ENCODE measurements around the gene GNAS. TPM values are rescaled to one million over a fixed set of nuclear protein-coding genes. Genes with fewer than 3 reads are reported as not detected.

The GNAS gene
- total and polyA plus RNA-seq, 12 donors, result 614 to 6,333 (median 1,418) TPM

- Histone ChIP-seq H3K36me3 (replicated peaks in 1 of 2) (no peaks in the 10 kb centered on the region), H3K4me1 (replicated peaks in 1 of 2) (no peaks in the 10 kb centered on the region), H3K4me3 (no peak overlapping the region), H3K9me3 (replicated peaks in 1 of 3) (no peaks in the 10 kb centered on the region), H3K27me3 (no peaks in the 10 kb centered on the region), H3K27ac (no peak overlapping the region)
- WGBS, 4 donors, result 90 to 96% (median 91%) methylated on average over 18 to 26 of the region's 26 CpGs
- no peak for DNase-seq
- TF ChIP-seq, protein P1, sequence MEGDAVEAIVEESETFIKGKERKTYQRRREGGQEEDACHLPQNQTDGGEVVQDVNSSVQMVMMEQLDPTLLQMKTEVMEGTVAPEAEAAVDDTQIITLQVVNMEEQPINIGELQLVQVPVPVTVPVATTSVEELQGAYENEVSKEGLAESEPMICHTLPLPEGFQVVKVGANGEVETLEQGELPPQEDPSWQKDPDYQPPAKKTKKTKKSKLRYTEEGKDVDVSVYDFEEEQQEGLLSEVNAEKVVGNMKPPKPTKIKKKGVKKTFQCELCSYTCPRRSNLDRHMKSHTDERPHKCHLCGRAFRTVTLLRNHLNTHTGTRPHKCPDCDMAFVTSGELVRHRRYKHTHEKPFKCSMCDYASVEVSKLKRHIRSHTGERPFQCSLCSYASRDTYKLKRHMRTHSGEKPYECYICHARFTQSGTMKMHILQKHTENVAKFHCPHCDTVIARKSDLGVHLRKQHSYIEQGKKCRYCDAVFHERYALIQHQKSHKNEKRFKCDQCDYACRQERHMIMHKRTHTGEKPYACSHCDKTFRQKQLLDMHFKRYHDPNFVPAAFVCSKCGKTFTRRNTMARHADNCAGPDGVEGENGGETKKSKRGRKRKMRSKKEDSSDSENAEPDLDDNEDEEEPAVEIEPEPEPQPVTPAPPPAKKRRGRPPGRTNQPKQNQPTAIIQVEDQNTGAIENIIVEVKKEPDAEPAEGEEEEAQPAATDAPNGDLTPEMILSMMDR (IDR thresholded peaks at IDR 0.05), result no peak
- TF ChIP-seq POLR2A (IDR thresholded peaks at IDR 0.05), result no peak
- intact Hi-C loops (cut with DNase I), result no loop called here
Observed at GRCh38 chr20:58822748-58823730, 29.5 kb upstream of the GNAS start.

GRCh38 chr20:58824843-58825242 lies 27.7 kb upstream of the GNAS start:
- Histone ChIP-seq H3K9me3 (replicated peaks in 1 of 3) (no peaks in the 10 kb centered on the region), H3K27ac (no peak overlapping the region), H3K4me1 (replicated peaks in 1 of 2) (no peaks in the 10 kb centered on the region), H3K4me3 (no peak overlapping the region), H3K27me3 (no peaks in the 10 kb centered on the region), H3K36me3 (replicated peaks in 1 of 2) (no peaks in the 10 kb centered on the region)
- WGBS, 4 donors, result 89 to 93% (median 91%) methylated on average over 8 of the region's 8 CpGs
- DNase-seq, result no peak
- intact Hi-C loops (cut with DNase I), result no loop called here
- TF ChIP-seq, protein P1 (IDR thresholded peaks at IDR 0.05), result no peak

DNA sequence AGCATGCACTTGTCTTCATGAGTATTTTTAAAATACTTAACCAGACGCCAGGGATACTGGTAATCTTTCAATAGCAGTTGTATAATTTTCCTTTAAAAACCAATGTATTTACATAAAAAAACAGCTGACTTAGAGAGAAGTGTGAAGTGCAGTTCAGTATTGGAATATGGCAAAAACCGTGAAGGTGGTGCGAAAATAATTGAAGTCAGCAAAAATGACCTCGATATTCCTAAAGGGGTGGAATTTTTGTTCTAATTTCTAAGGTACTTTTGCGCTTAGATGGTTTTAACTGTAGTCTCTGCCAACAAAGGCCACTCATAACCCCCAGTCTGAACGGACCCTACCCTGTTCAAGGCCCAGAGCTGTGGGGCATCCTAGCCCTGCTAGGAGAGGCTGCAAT lies 27.1 kb upstream of the GNAS start:
- Histone ChIP-seq H3K36me3 (replicated peaks in 1 of 2) (no peaks in the 10 kb centered on the region), H3K27me3 (no peaks in the 10 kb centered on the region), H3K4me1 (replicated peaks in 1 of 2) (no peaks in the 10 kb centered on the region), H3K9me3 (replicated peaks in 1 of 3) (no peaks in the 10 kb centered on the region), H3K4me3 (no peak overlapping the region), H3K27ac (no peak overlapping the region)
- 89 to 94% (median 90%) methylated on average over 6 of the region's 6 CpGs for WGBS, 4 donors
- intact Hi-C loops (cut with DNase I), result no loop called here
- no peak for TF ChIP-seq POLR2A (IDR thresholded peaks at IDR 0.05)
- TF ChIP-seq, protein P1 (IDR thresholded peaks at IDR 0.05), result no peak
- DNase-seq, result no peak

DNA sequence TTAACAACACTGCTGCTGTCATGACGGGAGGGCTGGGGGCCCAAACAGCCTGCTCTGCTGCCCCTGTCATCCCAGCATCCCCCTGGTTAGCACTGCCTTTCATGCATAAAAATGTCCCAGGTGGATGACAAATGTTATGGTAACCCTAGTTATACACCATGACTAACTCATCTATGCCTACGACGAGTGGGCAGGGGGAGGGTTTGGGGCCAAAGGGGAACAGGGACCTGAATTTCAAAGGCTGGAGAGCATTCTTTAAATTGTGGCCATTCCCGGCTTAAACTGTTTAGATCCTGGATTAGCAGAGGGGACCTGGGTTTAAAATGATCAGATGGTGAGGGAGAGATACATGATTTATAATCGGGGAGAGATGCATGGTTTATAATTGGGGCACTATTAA lies 26.2 kb upstream of the GNAS start:
- DNase-seq, result no peak
- WGBS, 4 donors, result 85 to 94% (median 87%) methylated on average over 5 of the region's 5 CpGs

More for the DNA sequence above, 26.2 kb upstream of the GNAS start:
- intact Hi-C loops (cut with DNase I), result no loop called here
- Histone ChIP-seq H3K27ac (no peak overlapping the region), H3K9me3 (replicated peaks in 1 of 3) (no peaks in the 10 kb centered on the region), H3K4me3 (no peak overlapping the region), H3K27me3 (no peaks in the 10 kb centered on the region), H3K36me3 (replicated peaks in 1 of 2) (no peaks in the 10 kb centered on the region), H3K4me1 (replicated peaks in 1 of 2) (no peaks in the 10 kb centered on the region)
- TF ChIP-seq, protein P1 (IDR thresholded peaks at IDR 0.05), result no peak
- TF ChIP-seq POLR2A (IDR thresholded peaks at IDR 0.05), result no peak
